Trophoblast cell (in vitro differentiated cells and primary cell): ENCODE measurements around the gene PABPC5. TPM values are rescaled to one million over a fixed set of nuclear protein-coding genes. Genes with fewer than 3 reads are reported as not detected.

Experiments used
- DNase-seq, 2 donors: peaks; one replicate each; pipeline ENCODE4 v3.0.0-alpha.2; 2016
- H2AFZ ChIP-seq: 2 replicates; pipeline ENCODE4 v1.6.1; 2013; ENCODE audit warnings: low read length, moderate library complexity, mild to moderate bottlenecking; ENCODE audit not compliant: insufficient read depth, poor library complexity
- H2AK5ac ChIP-seq: 2 replicates; pipeline ENCODE4 v1.6.1; 2013; ENCODE audit warnings: mild to moderate bottlenecking, low read length
- H2BK120ac ChIP-seq: 2 replicates; pipeline ENCODE4 v1.6.1; 2013; ENCODE audit warnings: low read length, mild to moderate bottlenecking, moderate library complexity; ENCODE audit not compliant: insufficient read depth, poor library complexity
- H2BK12ac ChIP-seq: 2 replicates; pipeline ENCODE4 v1.6.1; 2013; ENCODE audit warnings: mild to moderate bottlenecking, low read length, moderate library complexity
- H2BK5ac ChIP-seq: 2 replicates; pipeline ENCODE4 v1.6.1; 2013; ENCODE audit warnings: low read length, low read depth, moderate library complexity, mild to moderate bottlenecking; ENCODE audit not compliant: poor library complexity
- H3K14ac ChIP-seq: 2 replicates; pipeline ENCODE4 v1.6.1; 2013; ENCODE audit warnings: mild to moderate bottlenecking, low read length
- H3K18ac ChIP-seq: 2 replicates; pipeline ENCODE4 v1.6.1; 2013; ENCODE audit warnings: mild to moderate bottlenecking, low read length
- H3K23ac ChIP-seq: 2 replicates; pipeline ENCODE4 v1.6.1; 2013; ENCODE audit warnings: low read length
- H3K27ac ChIP-seq: 2 replicates; pipeline ENCODE4 v1.5.1; 2013; ENCODE audit warnings: low read depth, mild to moderate bottlenecking, inconsistent platforms, low read length, moderate library complexity
- H3K27me3 ChIP-seq: 2 replicates; pipeline ENCODE4 v1.6.1; 2013; ENCODE audit warnings: inconsistent platforms, mild to moderate bottlenecking, low read length, moderate library complexity; ENCODE audit not compliant: insufficient read depth
- H3K36me3 ChIP-seq, 2 experiments: 1 replicate in 1 of 2; 2 replicates in 1 of 2; pipeline ENCODE4 v1.6.1; 2013; ENCODE audit warnings: low read length in 2 of 2, mild to moderate bottlenecking in 2 of 2, moderate library complexity in 1 of 2; ENCODE audit not compliant: insufficient read depth in 2 of 2, control insufficient read depth in 1 of 2
- H3K4ac ChIP-seq: 2 replicates; pipeline ENCODE4 v1.6.1; 2013; ENCODE audit warnings: low read depth, mild to moderate bottlenecking, low read length, moderate library complexity
- H3K4me1 ChIP-seq, 2 experiments: 1 replicate in 1 of 2; 2 replicates in 1 of 2; pipeline ENCODE4 v1.6.1; 2013; ENCODE audit warnings: low read length in 2 of 2, mild to moderate bottlenecking in 2 of 2, moderate library complexity in 1 of 2; ENCODE audit not compliant: insufficient read depth in 2 of 2, control insufficient read depth in 1 of 2
- H3K4me2 ChIP-seq: 2 replicates; pipeline ENCODE4 v1.6.1; 2013; ENCODE audit warnings: inconsistent platforms, mild to moderate bottlenecking, low read length, moderate library complexity
- H3K4me3 ChIP-seq: 2 replicates; pipeline ENCODE4 v1.5.1; 2013; ENCODE audit warnings: mild to moderate bottlenecking, low read depth, low read length, inconsistent platforms
- H3K79me1 ChIP-seq: one replicate; pipeline ENCODE4 v1.6.1; 2013; ENCODE audit warnings: low read length
- H3K79me2 ChIP-seq: 2 replicates; pipeline ENCODE4 v1.6.1; 2013; ENCODE audit warnings: low read length, mild to moderate bottlenecking; ENCODE audit not compliant: control insufficient read depth, insufficient read depth, poor library complexity
- H3K9ac ChIP-seq: 2 replicates; pipeline ENCODE4 v1.6.1; 2013; ENCODE audit warnings: mild to moderate bottlenecking, low read length
- H3K9me3 ChIP-seq: 2 replicates; pipeline ENCODE4 v1.6.1; 2013; ENCODE audit warnings: low read depth, mild to moderate bottlenecking, control low read depth, inconsistent platforms, low read length; ENCODE audit not compliant: insufficient read depth
- H4K12ac ChIP-seq: 2 replicates; pipeline ENCODE4 v1.6.1; 2013; ENCODE audit warnings: low read depth, mild to moderate bottlenecking, low read length, moderate library complexity
- H4K8ac ChIP-seq: 2 replicates; pipeline ENCODE4 v1.6.1; 2013; ENCODE audit warnings: low read depth, mild to moderate bottlenecking, low read length, moderate library complexity
- H4K91ac ChIP-seq: one replicate; pipeline ENCODE4 v1.6.1; 2013; ENCODE audit warnings: low read depth, mild to moderate bottlenecking, low read length, moderate library complexity
- WGBS: extraction: QIAGEN DNeasy Blood & Tissue Kit; methylation state at CpG from one replicate; pipeline ENCODE4 v1.1.7; 2013; ENCODE audit warnings: missing lambda C conversion rate; ENCODE audit not compliant: insufficient read length, insufficient coverage; ENCODE audit errors: extremely low coverage; 5-methylcytosine and 5-hydroxymethylcytosine counted together
- polyA plus RNA-seq: library from polyadenylated mRNA; stranded (reverse); fragments of 200-250 nt; gene quantifications from 2 replicates; pipeline ENCODE4 v1.2.3, GENCODE V29; 2013

Gene PABPC5
- 0.58 and 0.66 TPM in 2 replicates for polyA plus RNA-seq

DNA sequence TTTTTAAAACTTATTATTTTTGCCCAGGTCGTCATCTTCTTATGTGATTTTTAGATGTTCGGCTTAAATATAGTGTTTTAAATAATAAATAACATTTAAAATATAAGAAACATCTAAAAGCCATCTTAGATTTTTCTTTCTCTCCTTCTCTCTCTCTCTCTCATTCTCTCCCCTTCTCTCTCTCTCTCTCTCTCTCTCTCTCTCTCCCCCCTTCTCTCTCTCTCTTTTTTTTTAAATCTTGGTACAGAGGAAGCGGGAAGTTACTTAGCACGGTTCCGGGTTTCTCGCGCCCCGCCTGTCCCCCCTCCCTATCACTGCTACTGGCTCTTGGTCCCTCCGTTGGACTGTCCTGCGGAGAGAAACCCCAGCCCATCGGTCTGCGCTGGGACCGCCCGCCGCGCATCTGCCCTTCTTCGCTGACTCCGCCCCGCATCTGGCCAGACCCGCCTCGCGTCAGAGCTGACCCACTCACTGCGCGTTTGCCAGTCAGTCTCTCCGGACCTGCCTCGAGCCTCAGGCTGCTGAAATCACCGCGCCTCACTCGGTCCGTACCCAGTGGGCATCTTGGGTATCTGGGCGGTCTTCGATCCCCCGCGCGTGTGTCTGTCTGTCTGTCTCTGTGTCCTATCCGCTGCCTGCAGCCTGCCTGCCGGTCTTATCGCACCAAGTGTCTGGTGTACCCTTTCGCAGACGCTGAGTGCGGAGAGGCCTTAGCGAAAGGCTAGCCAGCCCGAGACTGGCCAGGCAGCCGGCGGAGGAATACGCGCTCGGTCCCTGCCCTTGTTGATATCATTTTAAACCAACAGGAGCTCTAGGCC is at the start of gene PABPC5:
PABPC5 (plus strand) TSS at position 489 of the 818 bp plus-strand sequence. CDS start 739 bp downstream, outside the sequence.
- Histone ChIP-seq H3K79me1 (no peaks in the 10 kb centered on the region), H3K27ac (no peak within 1 kb of the TSS), H3K4me2 (peak within 1 kb of the TSS; percentile 69), H3K27me3 (no peaks in the 10 kb centered on the region), H2AFZ (peak within 1 kb of the TSS; percentile 35), H3K4me1 (no peaks in the 10 kb centered on the region), H2BK120ac (no peak within 1 kb of the TSS), H3K14ac (no peak within 1 kb of the TSS), H3K4me3 (peak within 1 kb of the TSS; percentile 77), H3K79me2 (no peaks in the 10 kb centered on the region), H2BK12ac (no peak within 1 kb of the TSS), H3K36me3 (no peaks in the 10 kb centered on the region), H4K91ac (no peak within 1 kb of the TSS), H3K9ac (peak within 1 kb of the TSS; percentile 33), H2AK5ac (no peak within 1 kb of the TSS), H3K4ac (no peak within 1 kb of the TSS), H3K9me3 (no peaks in the 10 kb centered on the region), H2BK5ac (no peak within 1 kb of the TSS), H3K23ac (no peak within 1 kb of the TSS), H3K18ac (no peak within 1 kb of the TSS), H4K8ac (peak within 1 kb of the TSS; percentile 56), H4K12ac (peak within 1 kb of the TSS; percentile 26)
- WGBS: no CpG with 5 or more reads among the region's 48 CpGs
- DNase-seq: peak in 1 of 2 donors; percentile 27

DNA sequence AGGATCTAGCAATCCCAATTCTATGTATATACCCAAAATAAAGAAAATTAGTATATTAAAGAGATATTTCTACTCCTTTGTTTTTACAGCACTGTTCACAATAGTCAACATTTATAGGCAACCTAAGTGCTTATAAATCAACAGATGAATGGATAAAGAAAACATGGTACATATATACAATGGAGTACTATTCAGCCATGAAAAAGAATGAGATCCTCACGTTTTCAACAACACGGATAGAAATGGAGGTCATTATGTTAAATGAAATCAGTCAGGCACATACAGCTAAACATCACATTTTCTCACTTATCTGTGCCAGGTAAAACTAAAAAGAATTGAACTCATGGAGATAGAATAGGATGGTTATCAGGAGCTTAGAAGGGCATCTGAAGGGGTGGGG is 45.6 kb upstream of the PABPC5 start:
- no peak overlapping the region for H3K18ac ChIP-seq
- H3K27ac ChIP-seq: no peak overlapping the region
- no peaks in the 10 kb centered on the region for H3K36me3 ChIP-seq
- no peak overlapping the region for H4K12ac ChIP-seq
- H2BK120ac ChIP-seq: no peak overlapping the region
- H4K8ac ChIP-seq: no peak overlapping the region
- no peak overlapping the region for H2BK12ac ChIP-seq
- H3K79me1 ChIP-seq: no peaks in the 10 kb centered on the region
- H3K4ac ChIP-seq: no peak overlapping the region
- no peak for DNase-seq
- H3K27me3 ChIP-seq: no peaks in the 10 kb centered on the region
- no peak overlapping the region for H4K91ac ChIP-seq
- no peak overlapping the region for H3K14ac ChIP-seq
- no peaks in the 10 kb centered on the region for H3K9me3 ChIP-seq
- H3K79me2 ChIP-seq: no peaks in the 10 kb centered on the region
- no peak overlapping the region for H3K4me2 ChIP-seq
- H2AFZ ChIP-seq: no peak overlapping the region
- H3K9ac ChIP-seq: no peak overlapping the region
- no CpG with 5 or more reads among the region's 2 CpGs for WGBS
- no peak overlapping the region for H3K23ac ChIP-seq
- H2AK5ac ChIP-seq: no peak overlapping the region
- no peak overlapping the region for H2BK5ac ChIP-seq
- no peak overlapping the region for H3K4me3 ChIP-seq
- no peaks in the 10 kb centered on the region for H3K4me1 ChIP-seq

DNA sequence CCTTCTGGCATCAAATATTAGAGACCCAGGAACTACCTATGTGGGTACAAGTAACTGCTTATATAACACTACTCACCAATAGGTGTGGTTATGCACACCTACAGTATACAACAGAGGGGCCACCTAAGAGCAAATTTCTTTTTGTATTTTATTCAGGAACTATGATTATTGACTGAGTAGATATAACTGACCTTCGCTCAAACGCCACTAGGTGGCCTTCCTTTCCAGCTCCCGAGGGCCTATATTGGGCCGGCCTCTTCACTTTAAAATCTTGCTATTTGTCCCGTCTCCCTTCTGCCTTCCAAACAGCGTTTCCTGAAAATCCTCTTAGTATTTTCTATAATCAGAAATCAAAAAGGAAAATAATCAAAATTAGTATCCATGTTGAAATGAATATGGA is 19.9 kb upstream of the PABPC5 start:
- Histone ChIP-seq H2BK120ac (no peak overlapping the region), H4K91ac (no peak overlapping the region), H3K18ac (no peak overlapping the region), H3K9ac (no peak overlapping the region), H3K27me3 (no peaks in the 10 kb centered on the region), H3K27ac (no peak overlapping the region), H3K79me2 (no peaks in the 10 kb centered on the region), H2BK12ac (no peak overlapping the region), H3K36me3 (no peaks in the 10 kb centered on the region), H3K4me3 (no peak overlapping the region), H2AFZ (no peak overlapping the region), H3K9me3 (no peaks in the 10 kb centered on the region), H3K23ac (no peak overlapping the region), H3K4ac (no peak overlapping the region), H4K8ac (no peak overlapping the region), H4K12ac (no peak overlapping the region), H3K4me1 (no peaks in the 10 kb centered on the region), H3K14ac (no peak overlapping the region), H2AK5ac (no peak overlapping the region), H3K4me2 (no peak overlapping the region), H2BK5ac (no peak overlapping the region), H3K79me1 (no peaks in the 10 kb centered on the region)
- no CpG with 5 or more reads among the region's 6 CpGs for WGBS
- peak in 1 of 2 donors; percentile 25 for DNase-seq

DNA sequence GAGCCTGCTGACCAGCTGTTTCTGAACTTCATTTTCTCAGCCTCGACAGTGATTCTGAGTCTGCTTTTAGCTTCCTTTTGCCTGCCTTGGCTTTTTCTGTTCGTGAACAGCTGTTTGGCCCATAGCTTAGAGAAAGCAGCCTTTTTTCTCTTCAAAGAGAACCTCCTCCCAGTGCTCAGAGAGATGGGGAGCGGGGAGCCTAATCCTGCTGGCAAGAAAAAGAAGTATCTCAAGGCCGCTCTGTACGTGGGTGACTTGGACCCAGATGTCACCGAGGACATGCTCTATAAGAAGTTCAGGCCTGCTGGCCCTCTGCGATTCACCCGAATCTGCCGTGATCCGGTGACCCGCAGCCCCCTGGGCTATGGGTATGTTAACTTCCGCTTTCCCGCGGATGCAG is 756 bp downstream of the PABPC5 start:
- H2BK120ac ChIP-seq: no peak overlapping the region
- no peak overlapping the region for H2AFZ ChIP-seq
- no peaks in the 10 kb centered on the region for H3K79me2 ChIP-seq
- H3K4ac ChIP-seq: no peak overlapping the region
- H4K91ac ChIP-seq: no peak overlapping the region
- H3K79me1 ChIP-seq: no peaks in the 10 kb centered on the region
- no peaks in the 10 kb centered on the region for H3K9me3 ChIP-seq
- no peaks in the 10 kb centered on the region for H3K36me3 ChIP-seq
- H4K8ac ChIP-seq: no peak overlapping the region
- H4K12ac ChIP-seq: no peak overlapping the region
- H3K14ac ChIP-seq: no peak overlapping the region
- H3K4me2 ChIP-seq: peak overlapping the region; percentile 69
- H3K9ac ChIP-seq: no peak overlapping the region
- no peak overlapping the region for H2AK5ac ChIP-seq
- no CpG with 5 or more reads among the region's 14 CpGs for WGBS
- H2BK5ac ChIP-seq: no peak overlapping the region
- no peaks in the 10 kb centered on the region for H3K4me1 ChIP-seq
- no peak for DNase-seq
- H3K27ac ChIP-seq: no peak overlapping the region
- H3K4me3 ChIP-seq: no peak overlapping the region
- no peak overlapping the region for H3K23ac ChIP-seq
- no peak overlapping the region for H2BK12ac ChIP-seq
- H3K18ac ChIP-seq: no peak overlapping the region
- no peaks in the 10 kb centered on the region for H3K27me3 ChIP-seq
